GM18861 (cell line): ENCODE data around the gene ARFGEF2.
"Not testable (repeated sequence)": the region's sequence is repeated elsewhere in the genome, so short reads cannot be mapped to it uniquely, and the experiment has no call there.

Experiments used
- ATAC-seq: cut with Tn5 transposase; IDR thresholded peaks from one replicate; pipeline ENCODE4 v1.9.1; 2021; ENCODE audit not compliant: unreplicated experiment

The ARFGEF2 gene

GRCh38 chr20:48984575-48985219 is 63.2 kb downstream of the ARFGEF2 start:
- ATAC-seq: no peak

- ATAC-seq: no peak
Measured at GRCh38 chr20:48986899-48987298, 65.4 kb downstream of the ARFGEF2 start.

- ATAC-seq: no peak
Measured at GRCh38 chr20:48990467-48990866, 69.0 kb downstream of the ARFGEF2 start.

GRCh38 chr20:48995589-48995988 is 74.1 kb downstream of the ARFGEF2 start:
- ATAC-seq: no peak

GRCh38 chr20:48999890-49000870 is 78.7 kb downstream of the ARFGEF2 start:
- no peak for ATAC-seq

- no peak for ATAC-seq
Measured at GRCh38 chr20:49001741-49002140, 80.2 kb downstream of the ARFGEF2 start.

- ATAC-seq: no peak
Measured at GRCh38 chr20:49006446-49006980, 85.0 kb downstream of the ARFGEF2 start.

- ATAC-seq: no peak
Measured at GRCh38 chr20:49009899-49010631, 88.6 kb downstream of the ARFGEF2 start.

GRCh38 chr20:49024220-49024619 is 102.7 kb downstream of the ARFGEF2 start:
- no peak for ATAC-seq

GRCh38 chr20:49028177-49028576 is 106.7 kb downstream of the ARFGEF2 start:
- ATAC-seq: not testable (repeated sequence)

- ATAC-seq: no peak
Measured at GRCh38 chr20:49028684-49029083, 107.2 kb downstream of the ARFGEF2 start.

- ATAC-seq: no peak
Measured at GRCh38 chr20:49029203-49029602, 107.7 kb downstream of the ARFGEF2 start.

- ATAC-seq: no peak
Measured at GRCh38 chr20:49030954-49031619, 109.6 kb downstream of the ARFGEF2 start.

- no peak for ATAC-seq
Measured at GRCh38 chr20:49032455-49032854, 110.9 kb downstream of the ARFGEF2 start.

GRCh38 chr20:49034070-49034732 is 112.7 kb downstream of the ARFGEF2 start:
- no peak for ATAC-seq

- ATAC-seq: no peak
Measured at GRCh38 chr20:49037962-49038387, 116.5 kb downstream of the ARFGEF2 start.

GRCh38 chr20:49039854-49040253 is 118.3 kb downstream of the ARFGEF2 start:
- no peak for ATAC-seq

GRCh38 chr20:49043000-49043399 is 121.5 kb downstream of the ARFGEF2 start:
- ATAC-seq: no peak

- no peak for ATAC-seq
Measured at GRCh38 chr20:49045440-49046086, 124.1 kb downstream of the ARFGEF2 start.
